ENCODE measurements around the gene KYAT1. TPM values are rescaled to one million over a fixed set of nuclear protein-coding genes. Genes with fewer than 3 reads are reported as not detected.

KYAT1 gene
- total RNA-seq, 1 experiment from 2014 or later, result 27.6 TPM

DNA sequence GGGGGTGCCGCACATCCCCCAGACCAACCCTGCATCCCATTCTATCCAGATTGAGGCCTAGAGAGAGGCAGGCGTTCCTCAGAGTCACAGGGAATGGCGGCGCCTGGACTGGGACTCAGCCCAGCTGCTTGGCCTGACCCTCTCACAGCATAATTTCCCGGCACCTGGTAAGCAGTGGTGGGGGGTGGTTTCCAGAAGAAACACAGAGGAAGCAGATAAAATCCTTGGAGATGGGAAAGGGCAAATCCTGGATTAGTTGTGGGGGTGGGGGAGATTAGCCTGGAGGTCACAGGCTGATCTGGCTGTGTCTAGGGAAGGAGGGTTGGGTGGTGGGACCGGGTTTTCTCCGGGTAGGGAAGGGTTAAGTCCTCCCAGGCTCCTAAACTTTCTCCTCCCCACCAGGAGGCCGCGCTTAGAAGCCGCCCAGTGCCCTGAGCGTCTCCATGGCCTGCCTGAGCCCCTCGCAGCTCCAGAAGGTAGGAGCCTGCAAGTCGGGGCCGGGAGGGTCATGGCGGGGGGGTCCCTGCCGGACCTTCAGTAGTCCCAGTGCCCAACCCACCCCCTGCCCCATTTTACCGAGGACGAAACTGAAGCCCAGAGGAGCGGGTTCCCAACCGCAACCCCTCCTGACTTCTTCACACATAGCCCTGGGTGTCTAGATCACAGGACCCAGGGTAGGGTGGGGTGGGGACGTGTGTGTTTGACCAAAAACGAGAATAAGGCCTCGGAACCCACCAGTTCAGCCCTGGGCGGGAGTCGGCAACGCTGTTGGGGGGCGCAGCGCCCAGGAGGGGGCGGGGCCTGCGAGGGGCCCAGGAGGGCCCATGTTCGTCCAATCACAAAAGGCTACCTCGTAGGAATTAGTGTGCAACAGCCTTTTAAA, 40.4 kb upstream of the KYAT1 start:
- CTCF ChIA-PET, result interaction anchor here (0.7 kb wide), 2 partner anchors 77 to 122 kb away, joined by 13 to 16 read pairs; no protein-coding TSS in a partner anchor

DNA sequence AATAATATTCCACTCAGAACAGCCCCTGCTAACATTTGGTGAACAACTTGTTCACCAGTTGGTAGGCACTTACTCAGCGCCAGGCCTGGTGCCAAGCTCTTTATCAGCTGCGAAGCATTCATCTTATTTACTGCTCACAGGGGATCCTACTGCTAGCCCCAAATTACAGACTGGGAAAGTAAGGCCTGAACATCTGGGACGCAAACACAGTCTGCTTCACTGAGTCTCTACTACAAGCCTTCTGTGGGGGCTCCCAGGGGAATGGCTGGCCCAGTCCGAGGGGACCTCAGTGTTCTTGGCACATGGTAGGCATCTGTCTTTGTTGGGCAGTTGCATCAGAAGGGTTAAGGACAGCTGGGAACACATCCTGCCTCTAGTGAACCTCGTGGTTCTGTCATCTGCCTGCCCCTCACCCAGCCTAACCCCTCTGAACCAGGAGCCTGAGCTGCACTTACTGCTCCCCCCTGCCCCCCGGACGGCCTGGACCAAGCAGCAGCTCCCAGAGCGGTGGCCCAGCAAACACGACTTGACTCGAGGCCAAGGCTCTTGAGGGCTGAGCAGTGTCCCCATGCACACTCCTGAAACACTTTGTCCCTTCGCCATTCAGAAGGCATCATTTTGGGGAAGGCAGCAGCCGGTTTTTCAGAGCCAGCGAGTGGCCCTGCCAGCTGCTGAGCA, 38.8 kb upstream of the KYAT1 start, which contains the start of gene PHYHD1:
Gene PHYHD1 (plus strand): TSS at position 602 of the 678 bp plus-strand sequence. CDS start 1,342 bp downstream, outside the sequence.
- DNase-seq, result no peak
- no peak within 1 kb of the TSS for H3K27ac ChIP-seq
- no peaks in the 10 kb centered on the region for H3K79me2 ChIP-seq (ENCODE audit: low read depth)
- no peaks in the 10 kb centered on the region for H3K4me1 ChIP-seq (replicated peaks; ENCODE audit: insufficient read depth)
- ChIA-PET CTCF (no interaction called here), POLR2A (ENCODE audit: unreplicated experiment) (interaction anchor here (0.6 to 0.7 kb wide), 2 partner anchors 32 to 550 kb away, joined by 3 to 5 read pairs; no protein-coding TSS in a partner anchor)
- H3K36me3 ChIP-seq (ENCODE audit: low read depth), result no peaks in the 10 kb centered on the region
- no peaks in the 10 kb centered on the region for H3K9me2 ChIP-seq (ENCODE audit: insufficient read depth)
- H3K9me3 ChIP-seq (ENCODE audit: insufficient read depth, low read depth), result no peaks in the 10 kb centered on the region
- H3F3A ChIP-seq (ENCODE audit: insufficient read depth, low read depth), result peaks cover 11% of the 10 kb centered on the region; the same call in 1 of the 2 replicates
- no peaks in the 10 kb centered on the region for H4K20me1 ChIP-seq (ENCODE audit: insufficient read depth)
- H3K27me3 ChIP-seq (ENCODE audit: insufficient read depth, low read depth), result no peaks in the 10 kb centered on the region
- no peak within 1 kb of the TSS for H3K4me2 ChIP-seq
- no TSS peak for BruUV-seq (replicated peaks)
- no peak within 1 kb of the TSS for H2AFZ ChIP-seq
- H3K4me3 ChIP-seq, result no peak within 1 kb of the TSS
- TF ChIP-seq, protein P1, sequence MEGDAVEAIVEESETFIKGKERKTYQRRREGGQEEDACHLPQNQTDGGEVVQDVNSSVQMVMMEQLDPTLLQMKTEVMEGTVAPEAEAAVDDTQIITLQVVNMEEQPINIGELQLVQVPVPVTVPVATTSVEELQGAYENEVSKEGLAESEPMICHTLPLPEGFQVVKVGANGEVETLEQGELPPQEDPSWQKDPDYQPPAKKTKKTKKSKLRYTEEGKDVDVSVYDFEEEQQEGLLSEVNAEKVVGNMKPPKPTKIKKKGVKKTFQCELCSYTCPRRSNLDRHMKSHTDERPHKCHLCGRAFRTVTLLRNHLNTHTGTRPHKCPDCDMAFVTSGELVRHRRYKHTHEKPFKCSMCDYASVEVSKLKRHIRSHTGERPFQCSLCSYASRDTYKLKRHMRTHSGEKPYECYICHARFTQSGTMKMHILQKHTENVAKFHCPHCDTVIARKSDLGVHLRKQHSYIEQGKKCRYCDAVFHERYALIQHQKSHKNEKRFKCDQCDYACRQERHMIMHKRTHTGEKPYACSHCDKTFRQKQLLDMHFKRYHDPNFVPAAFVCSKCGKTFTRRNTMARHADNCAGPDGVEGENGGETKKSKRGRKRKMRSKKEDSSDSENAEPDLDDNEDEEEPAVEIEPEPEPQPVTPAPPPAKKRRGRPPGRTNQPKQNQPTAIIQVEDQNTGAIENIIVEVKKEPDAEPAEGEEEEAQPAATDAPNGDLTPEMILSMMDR (conservative IDR thresholded peaks at IDR 0.05), result no peak
- intact Hi-C loops (cut with micrococcal nuclease; ENCODE audit: unreplicated experiment), result no loop called here

More for the DNA sequence above, 40.4 kb upstream of the KYAT1 start:
- Histone ChIP-seq H3K4me3 (no peak overlapping the region), H3K4me1 (replicated peaks; ENCODE audit: insufficient read depth) (no peaks in the 10 kb centered on the region), H3K79me2 (ENCODE audit: low read depth) (no peaks in the 10 kb centered on the region), H3K27me3 (ENCODE audit: insufficient read depth, low read depth) (no peaks in the 10 kb centered on the region), H3K4me2 (no peak overlapping the region), H4K20me1 (ENCODE audit: insufficient read depth) (no peaks in the 10 kb centered on the region), H2AFZ (no peak overlapping the region), H3K27ac (no peak overlapping the region), H3F3A (ENCODE audit: insufficient read depth, low read depth) (peaks cover 11% of the 10 kb centered on the region; the same call in 1 of the 2 replicates), H3K36me3 (ENCODE audit: low read depth) (no peaks in the 10 kb centered on the region), H3K9me2 (ENCODE audit: insufficient read depth) (no peaks in the 10 kb centered on the region), H3K9me3 (ENCODE audit: insufficient read depth, low read depth) (no peaks in the 10 kb centered on the region)
- BruUV-seq (replicated peaks), result no TSS peak
- POLR2A ChIA-PET (ENCODE audit: unreplicated experiment), result interaction anchor here (0.7 kb wide), 1 partner anchor 26 kb away, joined by 12 read pairs; no protein-coding TSS in a partner anchor
- intact Hi-C loops (cut with micrococcal nuclease; ENCODE audit: unreplicated experiment), result no loop called here
- TF ChIP-seq, protein P1 (conservative IDR thresholded peaks at IDR 0.05), result no peak
- TF ChIP-seq EZH2 (IDR thresholded peaks at IDR 0.05; ENCODE audit: low read depth), result no peak
- DNase-seq, result no peak

DNA sequence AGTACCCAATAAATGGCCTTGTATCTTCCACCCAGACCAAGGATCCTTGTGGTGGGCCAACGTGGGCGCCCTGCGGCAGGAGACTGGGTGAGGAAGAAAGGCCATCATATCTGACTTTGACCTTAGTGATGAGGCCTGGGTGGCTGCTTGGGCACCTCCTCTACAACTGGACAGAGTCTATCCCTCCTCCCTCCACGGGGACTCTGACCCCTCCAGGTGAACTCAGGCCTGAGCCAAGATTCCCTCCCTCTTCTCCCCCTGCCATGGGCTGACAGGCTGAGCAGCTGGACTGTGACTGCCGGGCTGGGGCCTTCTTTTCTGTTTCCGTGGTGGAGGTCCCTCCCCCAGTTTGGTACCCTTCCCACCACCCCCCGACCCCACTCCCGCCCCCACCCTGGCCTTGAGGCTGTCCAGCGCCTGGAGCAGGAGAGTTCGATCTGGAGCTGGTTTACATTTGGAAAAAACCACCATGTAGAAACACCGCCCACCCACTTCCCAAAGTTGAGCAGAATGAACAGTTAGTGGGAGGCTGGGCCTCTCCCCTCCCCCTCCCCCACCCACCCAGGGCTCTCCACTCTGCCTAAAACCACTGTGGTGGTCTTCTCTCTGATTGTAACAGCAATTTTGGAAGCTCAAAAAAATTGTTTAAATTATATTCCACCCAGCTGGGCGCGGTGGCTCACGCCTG, 37.8 kb upstream of the KYAT1 start:
- no peaks in the 10 kb centered on the region for H3K36me3 ChIP-seq (ENCODE audit: low read depth)
- H3K79me2 ChIP-seq (ENCODE audit: low read depth), result peaks cover 6% of the 10 kb centered on the region; the same call in 1 of the 2 replicates
- DNase-seq, result no peak
- no peak overlapping the region for H3K27ac ChIP-seq
- H3K4me3 ChIP-seq, result no peak overlapping the region
- no peaks in the 10 kb centered on the region for H3K4me1 ChIP-seq (replicated peaks; ENCODE audit: insufficient read depth)
- no peak for TF ChIP-seq EZH2 (IDR thresholded peaks at IDR 0.05; ENCODE audit: low read depth)
- H2AFZ ChIP-seq, result no peak overlapping the region
- no peaks in the 10 kb centered on the region for H3K27me3 ChIP-seq (ENCODE audit: insufficient read depth, low read depth)
- H4K20me1 ChIP-seq (ENCODE audit: insufficient read depth), result no peaks in the 10 kb centered on the region
- CTCF ChIA-PET, result no interaction called here
- no peaks in the 10 kb centered on the region for H3K9me3 ChIP-seq (ENCODE audit: insufficient read depth, low read depth)
- H3F3A ChIP-seq (ENCODE audit: insufficient read depth, low read depth), result peaks cover 11% of the 10 kb centered on the region; the same call in 1 of the 2 replicates
- BruUV-seq (replicated peaks), result no TSS peak
- H3K4me2 ChIP-seq, result no peak overlapping the region
- POLR2A ChIA-PET (ENCODE audit: unreplicated experiment), result no interaction called here
- intact Hi-C loops (cut with micrococcal nuclease; ENCODE audit: unreplicated experiment), result no loop called here
- H3K9me2 ChIP-seq (ENCODE audit: insufficient read depth), result no peaks in the 10 kb centered on the region

All from PC-9 (cell line).